H9 (cell line): ENCODE results near the gene MRPL23. TPM values are rescaled to one million over a fixed set of nuclear protein-coding genes. Genes with fewer than 3 reads are reported as not detected.

Experiments used
- DNase-seq: peaks from one replicate; pipeline ENCODE4 v3.0.0-alpha.2; 2017
- H2AFZ ChIP-seq: one replicate; pipeline ENCODE4 v1.6.1; 2013; ENCODE audit warnings: mild to moderate bottlenecking, low read length, control low read depth, moderate library complexity
- H2AK5ac ChIP-seq: 2 replicates; pipeline ENCODE4 v1.6.1; 2013; ENCODE audit warnings: low read length, control low read depth, mixed read lengths; ENCODE audit not compliant: insufficient read length
- H2BK120ac ChIP-seq: one replicate; pipeline ENCODE4 v1.6.1; 2013; ENCODE audit warnings: low read depth, mild to moderate bottlenecking, low read length, control low read depth, inconsistent platforms; ENCODE audit not compliant: poor library complexity, severe bottlenecking
- H2BK12ac ChIP-seq: 2 replicates; pipeline ENCODE4 v1.6.1; 2013; ENCODE audit warnings: low read length, control low read depth, mixed read lengths, low read depth; ENCODE audit not compliant: insufficient read length
- H2BK15ac ChIP-seq: 2 replicates; pipeline ENCODE4 v1.6.1; 2013; ENCODE audit warnings: low read depth, low read length, control low read depth
- H2BK20ac ChIP-seq: one replicate; pipeline ENCODE4 v1.6.1; 2013; ENCODE audit warnings: low read depth, mild to moderate bottlenecking, low read length, control low read depth, inconsistent platforms; ENCODE audit not compliant: poor library complexity, severe bottlenecking
- H2BK5ac ChIP-seq: 2 replicates; pipeline ENCODE4 v1.6.1; 2013; ENCODE audit warnings: low read length, control low read depth, mixed read lengths; ENCODE audit not compliant: insufficient read length
- H3K14ac ChIP-seq: 2 replicates; pipeline ENCODE4 v1.6.1; 2013; ENCODE audit warnings: low read length, control low read depth; ENCODE audit not compliant: insufficient read depth
- H3K18ac ChIP-seq: 2 replicates; pipeline ENCODE4 v1.6.1; 2013; ENCODE audit warnings: low read depth, mild to moderate bottlenecking, mixed read lengths, low read length, control low read depth; ENCODE audit not compliant: insufficient read length
- H3K23ac ChIP-seq: 2 replicates; pipeline ENCODE4 v1.6.1; 2013; ENCODE audit warnings: low read length, control low read depth, mixed read lengths, low read depth; ENCODE audit not compliant: insufficient read length
- H3K23me2 ChIP-seq: 2 replicates; pipeline ENCODE4 v1.6.1; 2013; ENCODE audit warnings: low read depth, mild to moderate bottlenecking, mixed read lengths, low read length, control low read depth; ENCODE audit not compliant: insufficient read length, poor library complexity, severe bottlenecking
- H3K27ac ChIP-seq: 2 replicates; pipeline ENCODE4 v1.5.1; 2013; ENCODE audit warnings: low read length, control low read depth, mixed read lengths, low read depth; ENCODE audit not compliant: insufficient read length
- H3K27me3 ChIP-seq: 2 replicates; pipeline ENCODE4 v1.6.1; 2013; ENCODE audit warnings: low read length, control low read depth, inconsistent platforms; ENCODE audit not compliant: insufficient read depth
- H3K4ac ChIP-seq: 2 replicates; pipeline ENCODE4 v1.6.1; 2013; ENCODE audit warnings: low read depth, mild to moderate bottlenecking, control low read depth, inconsistent platforms, low read length, moderate library complexity
- H3K4me1 ChIP-seq: 2 replicates; pipeline ENCODE4 v1.6.1; 2013; ENCODE audit warnings: low read length, control low read depth, inconsistent platforms; ENCODE audit not compliant: insufficient read depth
- H3K4me2 ChIP-seq: 2 replicates; pipeline ENCODE4 v1.6.1; 2013; ENCODE audit warnings: low read length, control low read depth, mixed read lengths; ENCODE audit not compliant: insufficient read length, insufficient read depth
- H3K56ac ChIP-seq: 2 replicates; pipeline ENCODE4 v1.6.1; 2013; ENCODE audit warnings: low read depth, mild to moderate bottlenecking, mixed read lengths, low read length, control low read depth; ENCODE audit not compliant: insufficient read length
- H3K79me1 ChIP-seq: 2 replicates; pipeline ENCODE4 v1.6.1; 2013; ENCODE audit warnings: low read depth, mild to moderate bottlenecking, moderate library complexity, low read length, control low read depth, inconsistent platforms; ENCODE audit not compliant: insufficient read depth, poor library complexity, severe bottlenecking
- H3K79me2 ChIP-seq: 2 replicates; pipeline ENCODE4 v1.6.1; 2013; ENCODE audit warnings: low read length, control low read depth, inconsistent platforms; ENCODE audit not compliant: insufficient read depth
- H3K9ac ChIP-seq: 2 replicates; pipeline ENCODE4 v1.6.1; 2013; ENCODE audit warnings: low read length, control low read depth, mixed read lengths; ENCODE audit not compliant: insufficient read length; ENCODE audit errors: extremely low read depth
- H3K9me3 ChIP-seq: one replicate; pipeline ENCODE4 v1.6.1; 2013; ENCODE audit warnings: low read depth, low read length, inconsistent platforms; ENCODE audit not compliant: control insufficient read depth
- H3T11ph ChIP-seq: one replicate; pipeline ENCODE4 v1.6.1; 2013; ENCODE audit warnings: mild to moderate bottlenecking, low read length, control low read depth, inconsistent platforms
- H4K20me1 ChIP-seq: one replicate; pipeline ENCODE4 v1.6.1; 2013; ENCODE audit not compliant: control insufficient read depth, insufficient read length, insufficient read depth
- H4K5ac ChIP-seq: 2 replicates; pipeline ENCODE4 v1.6.1; 2013; ENCODE audit warnings: low read depth, mild to moderate bottlenecking, mixed read lengths, low read length, control low read depth; ENCODE audit not compliant: insufficient read length
- H4K8ac ChIP-seq: replicated peaks from 2 replicates; pipeline ENCODE4 v1.6.1; 2013; ENCODE audit warnings: low read length, control low read depth, mixed read lengths, low read depth; ENCODE audit not compliant: insufficient read length
- H4K91ac ChIP-seq: 2 replicates; pipeline ENCODE4 v1.6.1; 2013; ENCODE audit warnings: low read depth, mild to moderate bottlenecking, moderate library complexity, mixed read lengths, low read length, control low read depth; ENCODE audit not compliant: insufficient read length
- H3K27ac Mint-ChIP-seq, 3 experiments: 2 replicates in 2 of 3; 3 replicates in 1 of 3; pipeline ENCODE4 v1.8.0; 2020 to 2021; ENCODE audit warnings: mixed read lengths in 3 of 3, mild to moderate bottlenecking in 1 of 3, moderate library complexity in 1 of 3
- H3K27me3 Mint-ChIP-seq: 2 replicates; pipeline ENCODE4 v1.8.0; 2021; ENCODE audit warnings: low read depth, mild to moderate bottlenecking, moderate library complexity, mixed read lengths
- H3K36me3 Mint-ChIP-seq, 3 experiments: 2 replicates in 2 of 3; 3 replicates in 1 of 3; pipeline ENCODE4 v1.8.0; 2020 to 2021; ENCODE audit warnings: low read depth in 3 of 3, mixed read lengths in 3 of 3; ENCODE audit not compliant: insufficient read depth in 1 of 3
- H3K4me1 Mint-ChIP-seq, 2 experiments: 2 replicates each; pipeline ENCODE4 v1.8.0; 2020; ENCODE audit warnings: mixed read lengths in 2 of 2
- H3K4me3 Mint-ChIP-seq, 2 experiments: 2 replicates in 1 of 2; 3 replicates in 1 of 2; pipeline ENCODE4 v1.8.0; 2020 to 2021; ENCODE audit warnings: mild to moderate bottlenecking in 2 of 2, mixed read lengths in 2 of 2, moderate library complexity in 1 of 2
- H3K9me3 Mint-ChIP-seq, 2 experiments: 2 replicates in 1 of 2; 3 replicates in 1 of 2; pipeline ENCODE4 v1.8.0; 2020; ENCODE audit warnings: mild to moderate bottlenecking in 2 of 2, mixed read lengths in 2 of 2, moderate library complexity in 1 of 2
- CTCF ChIP-seq: fragments of 200-600 bp; sonication (generic); conservative IDR thresholded peaks from 3 replicates; pipeline ENCODE4 v1.8.0; 2021; ENCODE audit warnings: antibody characterized with exemption, mild to moderate bottlenecking
- WGBS: extraction: QIAGEN DNeasy Blood & Tissue Kit; methylation state at CpG from one replicate; pipeline ENCODE4 v1.1.7; 2013; ENCODE audit warnings: missing lambda C conversion rate, low lambda C conversion rate, mixed read lengths; ENCODE audit not compliant: insufficient read length; ENCODE audit errors: extremely low coverage; 5-methylcytosine and 5-hydroxymethylcytosine counted together
- total RNA-seq: library from RNA; stranded (reverse); gene quantifications from 2 replicates; pipeline ENCODE4 v1.2.1, GENCODE V29; 2021

Gene MRPL23
- total RNA-seq, 1 experiment from 2014 or later = 67.3 TPM

- H3K9ac ChIP-seq = no peak overlapping the region
- no peak overlapping the region for H2BK5ac ChIP-seq
- WGBS = no CpG with 5 or more reads among the region's 5 CpGs
- no peak overlapping the region for H3K18ac ChIP-seq
- no peaks in the 10 kb centered on the region for H3K36me3 Mint-ChIP-seq
- no peak overlapping the region for H4K8ac ChIP-seq
- no peak overlapping the region for H2BK20ac ChIP-seq
- no peak for TF ChIP-seq CTCF
- no peaks in the 10 kb centered on the region for H3K9me3 ChIP-seq
- no peaks in the 10 kb centered on the region for H3K4me1 ChIP-seq
- no peak overlapping the region for H2BK12ac ChIP-seq
- H4K20me1 ChIP-seq = no peaks in the 10 kb centered on the region
- peaks cover 10 to 12% of the 10 kb centered on the region in 2 experiments for H3K4me1 Mint-ChIP-seq
- no peak overlapping the region for H3T11ph ChIP-seq
- H3K23ac ChIP-seq = no peak overlapping the region
- no peaks in the 10 kb centered on the region for H3K79me2 ChIP-seq
- H3K56ac ChIP-seq = no peak overlapping the region
- H3K4me2 ChIP-seq = no peak overlapping the region
- no peak overlapping the region for H4K91ac ChIP-seq
- no peak overlapping the region for H2AFZ ChIP-seq
- no peak overlapping the region for H3K27ac ChIP-seq
- H3K4ac ChIP-seq = no peak overlapping the region
- H3K27ac Mint-ChIP-seq = no peak overlapping the region
- H2BK120ac ChIP-seq = no peak overlapping the region
- no peak overlapping the region for H3K4me3 Mint-ChIP-seq
- H2BK15ac ChIP-seq = no peak overlapping the region
- H2AK5ac ChIP-seq = no peak overlapping the region
- no peaks in the 10 kb centered on the region; the same call in 1 of the 2 replicates for H3K27me3 ChIP-seq
- H3K9me3 Mint-ChIP-seq = no peaks in the 10 kb centered on the region; a peak in 1 of 5 replicates
- H3K23me2 ChIP-seq = no peaks in the 10 kb centered on the region
- no peak overlapping the region for H4K5ac ChIP-seq
- DNase-seq = no peak
- no peaks in the 10 kb centered on the region for H3K79me1 ChIP-seq
- peaks cover 36% of the 10 kb centered on the region for H3K27me3 Mint-ChIP-seq
- H3K14ac ChIP-seq = no peak overlapping the region
These were observed 47.4 kb upstream of the MRPL23 start for GRCh38 chr11:1899686-1900085.
